NT2/D1 (cell line): ENCODE data around the gene ARHGAP23.

Source experiments
- SUZ12 ChIP-seq: IDR thresholded peaks from 2 replicates; pipeline ENCODE4 v1.6.1; 2011; ENCODE audit not compliant: insufficient read length, insufficient read depth; ENCODE audit errors: extremely low read depth
- YY1 ChIP-seq: IDR thresholded peaks from 2 replicates; pipeline ENCODE4 v1.6.1; 2011; ENCODE audit not compliant: insufficient read length, insufficient read depth

GRCh38 chr17:38420518-38420917 is 7.7 kb upstream of the ARHGAP23 start:
- no peak for TF ChIP-seq YY1
- TF ChIP-seq SUZ12: no peak
